Fibroblast of lung (primary cell): ENCODE measurements around the gene C19orf33. TPM values are rescaled to one million over a fixed set of nuclear protein-coding genes. Genes with fewer than 3 reads are reported as not detected.

Experiments used
- DNase-seq, 2 donors: peaks; one replicate each; pipeline versions ENCODE4 v3.0.0 to v3.0.0-alpha.2; 2010; ENCODE audit warnings: low read depth in 2 of 2
- H2AFZ ChIP-seq: 2 replicates; pipeline ENCODE4 v1.5.1; 2012; ENCODE audit warnings: low read length, control low read depth, inconsistent platforms
- H3K27ac ChIP-seq: 2 replicates; pipeline ENCODE4 v1.5.1; 2011; ENCODE audit warnings: low read length, control low read depth; ENCODE audit not compliant: insufficient read depth
- H3K27me3 ChIP-seq: 2 replicates; pipeline ENCODE4 v1.5.1; 2011; ENCODE audit warnings: mild to moderate bottlenecking, low read length; ENCODE audit not compliant: control insufficient read depth, insufficient read depth
- H3K36me3 ChIP-seq: 2 replicates; pipeline ENCODE4 v1.5.1; 2011; ENCODE audit warnings: low read length; ENCODE audit not compliant: control insufficient read depth, insufficient read depth
- H3K4me1 ChIP-seq: 2 replicates; pipeline ENCODE4 v1.5.1; 2011; ENCODE audit warnings: low read length; ENCODE audit not compliant: control insufficient read depth, insufficient read depth; ENCODE audit errors: extremely low read depth
- H3K4me2 ChIP-seq: 2 replicates; pipeline ENCODE4 v1.5.1; 2011; ENCODE audit warnings: low read length, control low read depth; ENCODE audit not compliant: insufficient read depth; ENCODE audit errors: extremely low read depth
- H3K4me3 ChIP-seq, 4 experiments: fragments of 200-600 bp in 1 of 4; sonication (generic) in 1 of 4; replicated peaks in 1 of 4; 2 replicates each; pipeline ENCODE4 v1.5.1; 2011 to 2016; ENCODE audit warnings: low read length in 4 of 4, low read depth in 3 of 4, mild to moderate bottlenecking in 3 of 4, control low read depth in 2 of 4, inconsistent platforms in 1 of 4, mixed read lengths in 1 of 4; ENCODE audit not compliant: insufficient read depth in 1 of 4; ENCODE audit errors: control extremely low read depth in 1 of 4
- H3K79me2 ChIP-seq: 2 replicates; pipeline ENCODE4 v1.5.1; 2012; ENCODE audit warnings: mild to moderate bottlenecking, low read length, inconsistent platforms; ENCODE audit not compliant: control insufficient read depth, insufficient read depth
- H3K9ac ChIP-seq: 2 replicates; pipeline ENCODE4 v1.5.1; 2011; ENCODE audit warnings: mild to moderate bottlenecking, low read length, control low read depth; ENCODE audit not compliant: insufficient read depth
- H3K9me3 ChIP-seq: 2 replicates; pipeline ENCODE4 v1.5.1; 2012; ENCODE audit warnings: low read depth, low read length; ENCODE audit not compliant: control insufficient read depth, insufficient read depth
- H4K20me1 ChIP-seq: 2 replicates; pipeline ENCODE4 v1.5.1; 2011; ENCODE audit warnings: low read length; ENCODE audit not compliant: control insufficient read depth, insufficient read depth; ENCODE audit errors: extremely low read depth
- EZH2 ChIP-seq: IDR thresholded peaks from 2 replicates; pipeline ENCODE4 v1.5.1; 2012; ENCODE audit warnings: low read length, control low read depth, mild to moderate bottlenecking; ENCODE audit errors: missing control alignments
- polyA plus RNA-seq, 2 donors: library from polyadenylated mRNA; depleted of rRNA in 1 of 2; stranded (reverse) in 1 of 2; unstranded in 1 of 2; fragments of >200 nt; gene quantifications; 2 replicates each; pipeline ENCODE4 v1.2.1, GENCODE V29; 2011 to 2012; ENCODE audit warnings: missing spikeins in 1 of 2
- total RNA-seq: library from RNA; depleted of rRNA; stranded (reverse); fragments of >200 nt; gene quantifications from 2 replicates; pipeline ENCODE4 v1.2.1, GENCODE V29; 2014
- TF ChIP-seq, protein P1 (sequence below), 2 donors: IDR thresholded peaks in 1 of 2; conservative IDR thresholded peaks in 1 of 2; 1 replicate in 1 of 2; 2 replicates in 1 of 2; pipeline ENCODE4 v1.5.1; 2011 to 2012; ENCODE audit warnings: low read length in 2 of 2, control low read depth in 1 of 2, inconsistent platforms in 1 of 2, low read depth in 1 of 2, mild to moderate bottlenecking in 1 of 2

C19orf33 gene
- total and polyA plus RNA-seq, 2 donors (not counting 1 experiment from before 2014, with no cell fraction given), result not detected

DNA sequence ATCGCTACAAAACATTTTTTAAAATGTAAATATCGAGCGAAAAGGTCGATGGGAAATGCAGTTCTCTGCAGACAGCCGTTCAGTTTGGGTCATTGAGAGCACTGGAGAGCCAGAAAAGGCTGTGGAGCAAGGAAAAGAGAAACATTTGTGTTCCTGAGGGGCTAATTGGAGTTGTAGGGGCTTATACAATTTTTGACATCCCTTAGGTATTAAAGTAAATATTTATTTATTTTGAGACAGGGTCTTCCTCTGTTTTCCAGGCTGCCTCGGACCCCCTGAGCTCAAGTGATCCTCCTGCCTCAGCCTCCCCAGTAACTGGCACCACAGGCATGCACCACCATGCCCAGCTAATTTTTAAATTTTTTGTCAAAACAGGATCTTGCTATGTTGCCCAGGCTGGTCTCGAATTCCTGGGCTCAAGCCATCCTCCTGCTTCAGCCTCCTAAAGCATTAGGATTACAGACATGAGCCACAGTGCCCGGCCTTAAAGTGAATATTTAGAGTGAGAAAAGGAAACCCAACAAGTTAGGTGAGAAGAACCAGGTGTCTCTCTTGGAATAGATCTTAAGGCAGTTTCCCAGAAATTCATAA lies 12.5 kb downstream of the C19orf33 start:
- Histone ChIP-seq H3K79me2 (peaks cover 28% of the 10 kb centered on the region), H3K9me3 (no peaks in the 10 kb centered on the region), H2AFZ (peak overlapping the region; percentile 45), H4K20me1 (no peaks in the 10 kb centered on the region), H3K4me1 (peaks cover 12% of the 10 kb centered on the region), H3K27ac (peak overlapping the region; percentile 42), H3K27me3 (no peaks in the 10 kb centered on the region), H3K4me3 (peak overlapping the region in 2 of 4 experiments; percentile 4 to 46), H3K4me2 (peak overlapping the region; percentile 52), H3K36me3 (no peaks in the 10 kb centered on the region), H3K9ac (no peak overlapping the region)
- TF ChIP-seq EZH2, result no peak
- TF ChIP-seq, protein P1, sequence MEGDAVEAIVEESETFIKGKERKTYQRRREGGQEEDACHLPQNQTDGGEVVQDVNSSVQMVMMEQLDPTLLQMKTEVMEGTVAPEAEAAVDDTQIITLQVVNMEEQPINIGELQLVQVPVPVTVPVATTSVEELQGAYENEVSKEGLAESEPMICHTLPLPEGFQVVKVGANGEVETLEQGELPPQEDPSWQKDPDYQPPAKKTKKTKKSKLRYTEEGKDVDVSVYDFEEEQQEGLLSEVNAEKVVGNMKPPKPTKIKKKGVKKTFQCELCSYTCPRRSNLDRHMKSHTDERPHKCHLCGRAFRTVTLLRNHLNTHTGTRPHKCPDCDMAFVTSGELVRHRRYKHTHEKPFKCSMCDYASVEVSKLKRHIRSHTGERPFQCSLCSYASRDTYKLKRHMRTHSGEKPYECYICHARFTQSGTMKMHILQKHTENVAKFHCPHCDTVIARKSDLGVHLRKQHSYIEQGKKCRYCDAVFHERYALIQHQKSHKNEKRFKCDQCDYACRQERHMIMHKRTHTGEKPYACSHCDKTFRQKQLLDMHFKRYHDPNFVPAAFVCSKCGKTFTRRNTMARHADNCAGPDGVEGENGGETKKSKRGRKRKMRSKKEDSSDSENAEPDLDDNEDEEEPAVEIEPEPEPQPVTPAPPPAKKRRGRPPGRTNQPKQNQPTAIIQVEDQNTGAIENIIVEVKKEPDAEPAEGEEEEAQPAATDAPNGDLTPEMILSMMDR (conservative IDR thresholded peaks at IDR 0.05 in 1 of 2, IDR thresholded peaks at IDR 0.05 in 1 of 2; ENCODE audit: low read depth in 1 of 2, low read length in 2 of 2), result no peak
- DNase-seq, result no peak

DNA sequence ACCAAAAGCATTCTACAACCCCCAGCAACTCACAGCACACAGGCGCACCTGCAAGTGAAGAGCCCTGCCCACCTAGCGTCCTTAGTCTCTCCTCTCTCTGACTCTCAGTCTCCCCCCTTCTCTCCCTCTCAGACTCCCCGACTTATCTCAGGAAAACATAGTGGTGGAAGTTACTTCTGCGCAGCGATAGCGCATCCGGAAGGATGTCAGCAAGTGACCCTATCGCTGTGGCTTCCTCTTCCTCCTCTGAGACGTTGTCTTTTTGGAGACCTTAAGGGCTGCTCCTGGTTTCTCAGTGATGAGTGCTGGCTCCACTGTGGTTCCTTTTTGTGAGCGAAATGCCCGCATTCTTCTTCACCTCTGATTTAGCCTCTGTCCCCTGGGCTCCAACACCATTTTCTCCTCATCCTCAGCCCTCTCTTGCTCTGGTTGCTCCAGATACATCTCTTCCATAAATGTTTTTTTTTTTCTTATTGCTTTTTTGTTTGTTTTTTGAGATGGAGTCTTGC lies 13.1 kb downstream of the C19orf33 start:
- no peak overlapping the region for H3K9ac ChIP-seq
- DNase-seq, result no peak
- no peak overlapping the region for H2AFZ ChIP-seq
- H3K36me3 ChIP-seq, result no peaks in the 10 kb centered on the region
- peaks cover 12% of the 10 kb centered on the region for H3K4me1 ChIP-seq
- no peaks in the 10 kb centered on the region for H3K27me3 ChIP-seq
- TF ChIP-seq, protein P1 (conservative IDR thresholded peaks at IDR 0.05 in 1 of 2, IDR thresholded peaks at IDR 0.05 in 1 of 2; ENCODE audit: low read depth in 1 of 2, low read length in 2 of 2), result no peak
- no peak for TF ChIP-seq EZH2
- H4K20me1 ChIP-seq, result no peaks in the 10 kb centered on the region
- H3K79me2 ChIP-seq, result peaks cover 33% of the 10 kb centered on the region
- H3K4me3 ChIP-seq, result no peak overlapping the region
- H3K9me3 ChIP-seq, result no peaks in the 10 kb centered on the region
- no peak overlapping the region for H3K27ac ChIP-seq
- H3K4me2 ChIP-seq, result no peak overlapping the region

DNA sequence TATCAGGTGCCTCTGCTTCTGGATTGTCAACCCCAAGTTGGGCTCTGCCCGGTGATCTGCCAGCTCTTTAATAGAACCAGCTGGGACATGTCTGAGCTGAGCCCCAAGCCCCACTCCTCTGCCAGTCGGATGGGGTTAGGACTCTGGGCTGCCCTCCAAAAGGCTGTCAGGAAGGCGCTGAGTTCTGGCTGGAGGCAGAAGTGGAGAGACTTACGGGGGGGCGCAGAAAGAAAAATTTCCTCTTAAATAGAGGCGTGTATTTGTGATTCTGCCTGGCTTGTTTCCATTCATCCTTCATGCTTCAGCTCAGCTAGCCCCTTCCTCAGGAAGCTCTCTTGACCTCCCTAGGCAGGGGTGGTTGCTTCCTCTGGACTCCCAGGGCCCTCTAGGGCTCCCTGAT lies 14.6 kb downstream of the C19orf33 start:
- no peaks in the 10 kb centered on the region for H3K36me3 ChIP-seq
- TF ChIP-seq, protein P1 (conservative IDR thresholded peaks at IDR 0.05 in 1 of 2, IDR thresholded peaks at IDR 0.05 in 1 of 2; ENCODE audit: low read depth in 1 of 2, low read length in 2 of 2), result no peak
- no peak for TF ChIP-seq EZH2
- peaks cover 32% of the 10 kb centered on the region for H3K79me2 ChIP-seq
- no peak overlapping the region for H3K9ac ChIP-seq
- no peaks in the 10 kb centered on the region for H3K9me3 ChIP-seq
- H3K27ac ChIP-seq, result no peak overlapping the region
- H3K4me2 ChIP-seq, result no peak overlapping the region
- DNase-seq, result peak in 1 of 2 donors; percentile 44
- H3K27me3 ChIP-seq, result no peaks in the 10 kb centered on the region
- no peak overlapping the region for H3K4me3 ChIP-seq
- no peaks in the 10 kb centered on the region for H4K20me1 ChIP-seq
- H2AFZ ChIP-seq, result no peak overlapping the region
- peaks cover 12% of the 10 kb centered on the region for H3K4me1 ChIP-seq
